GM13977 (cell line): ENCODE data around the gene PDIA2.

Source experiments
- DNase-seq: peaks from one replicate; pipeline ENCODE4 v3.0.0; 2012; ENCODE audit warnings: low spot score
- CTCF ChIP-seq: IDR thresholded peaks from 2 replicates; pipeline ENCODE4 v1.5.1; 2012; ENCODE audit warnings: mild to moderate bottlenecking, control low read depth; ENCODE audit not compliant: insufficient read depth; ENCODE audit errors: extremely low read depth, missing control alignments
- in situ Hi-C: fragments of 300-500 bp; cut with MboI; formaldehyde crosslinking; loops from one replicate; pipeline ENCODE4 v1.12.0; 2022; ENCODE audit warnings: low sequenced_read_pairs, low pct_unique_long_range_greater_than_20kb, mixed read lengths, inconsistent platforms; ENCODE audit not compliant: unreplicated experiment

PDIA2 gene

GRCh38 chr16:297832-298231 lies 14.9 kb downstream of the PDIA2 start:
- no peak for DNase-seq
- in situ Hi-C loops, result no loop called here
- no peak for TF ChIP-seq CTCF

- no peak for TF ChIP-seq CTCF
- DNase-seq, result no peak
- in situ Hi-C loops, result no loop called here
Observed at GRCh38 chr16:301235-301634, 18.3 kb downstream of the PDIA2 start.

GRCh38 chr16:301950-302349 lies 19.0 kb downstream of the PDIA2 start:
- no peak for TF ChIP-seq CTCF
- no peak for DNase-seq
- in situ Hi-C loops, result no loop called here

GRCh38 chr16:303760-304505 lies 21.0 kb downstream of the PDIA2 start:
- no peak for TF ChIP-seq CTCF
- in situ Hi-C loops, result no loop called here
- DNase-seq, result no peak

GRCh38 chr16:305916-306626 lies 23.1 kb downstream of the PDIA2 start:
- TF ChIP-seq CTCF, result no peak
- in situ Hi-C loops, result no loop called here
- DNase-seq, result no peak

- in situ Hi-C loops, result no loop called here
- DNase-seq, result no peak
- TF ChIP-seq CTCF, result no peak
Observed at GRCh38 chr16:306911-307370, 24.0 kb downstream of the PDIA2 start.
